Measurements from ENCODE around the gene ZNF585A. TPM values are rescaled to one million over a fixed set of nuclear protein-coding genes. Genes with fewer than 3 reads are reported as not detected.
A peak's percentile ranks its signal among the peaks of the same experiment; 100 is the strongest.
"Not testable (repeated sequence)": the region's sequence is repeated elsewhere in the genome, so short reads cannot be mapped to it uniquely, and the experiment has no call there.

The ZNF585A gene
- total RNA-seq = 12.5 TPM

- DNase-seq = peak; percentile 88
These were observed at the start of gene ZNF585A for GRCh38 chr19:37172368-37173366. ZNF585A (minus strand) TSS chr19:37172695; CDS start chr19:37169910, 2,785 bp downstream.

DNA sequence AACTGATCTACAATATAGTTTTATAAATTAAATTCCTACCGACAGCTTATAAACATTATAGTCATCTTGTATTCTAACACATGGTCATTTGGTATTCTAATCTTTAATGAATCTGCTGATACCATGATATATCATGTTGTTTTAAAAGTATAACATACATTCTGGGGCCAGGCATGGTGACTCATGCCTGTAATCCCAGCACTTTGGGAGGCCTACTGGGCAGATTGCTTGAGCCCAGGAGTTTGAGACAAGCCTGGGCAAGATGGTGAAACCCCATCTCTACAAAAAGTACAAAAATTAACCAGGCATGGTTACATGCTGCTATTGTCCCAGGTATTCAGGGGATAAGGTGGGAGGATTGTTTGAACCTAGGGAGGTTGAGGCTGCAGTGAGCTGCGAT lies 48.6 kb upstream of the ZNF585A start:
- no peak for DNase-seq

DNA sequence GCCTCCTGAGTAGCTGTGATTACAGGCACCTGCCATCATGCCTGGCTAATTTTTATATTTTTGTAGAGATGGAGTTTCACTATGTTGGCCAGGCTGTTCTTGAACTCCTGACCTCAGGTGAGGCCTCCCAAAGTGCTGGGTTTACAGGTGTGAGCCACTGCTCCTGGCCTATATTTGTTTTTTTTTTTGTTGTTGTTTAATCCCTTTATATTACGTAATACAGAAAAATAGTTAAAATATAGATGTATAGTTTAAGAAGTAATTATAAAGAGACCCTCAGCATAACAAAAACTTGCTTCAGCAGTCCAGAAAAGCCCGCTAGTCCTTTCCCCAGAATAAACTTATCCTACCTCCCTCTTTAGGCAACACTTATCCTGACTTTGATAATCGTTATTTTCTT lies 47.9 kb upstream of the ZNF585A start:
- DNase-seq = no peak

DNA sequence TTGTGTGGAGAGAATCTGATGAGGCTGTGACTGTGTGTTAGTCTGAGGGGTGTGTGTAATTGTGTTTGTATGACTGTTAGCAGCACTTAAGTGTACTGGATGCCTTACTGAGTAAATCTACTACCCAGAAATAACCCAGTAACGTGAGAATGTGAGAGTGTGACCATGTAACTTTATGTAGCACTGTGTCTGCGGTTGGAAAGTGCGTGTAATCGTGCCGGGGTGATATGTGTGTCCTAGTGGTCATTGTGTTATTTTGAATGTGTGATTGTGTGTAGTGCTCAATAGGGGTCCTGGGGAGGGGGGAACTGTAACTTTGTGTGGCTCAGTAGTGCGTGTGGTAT lies 46.1 kb upstream of the ZNF585A start:
- no peak for DNase-seq

DNA sequence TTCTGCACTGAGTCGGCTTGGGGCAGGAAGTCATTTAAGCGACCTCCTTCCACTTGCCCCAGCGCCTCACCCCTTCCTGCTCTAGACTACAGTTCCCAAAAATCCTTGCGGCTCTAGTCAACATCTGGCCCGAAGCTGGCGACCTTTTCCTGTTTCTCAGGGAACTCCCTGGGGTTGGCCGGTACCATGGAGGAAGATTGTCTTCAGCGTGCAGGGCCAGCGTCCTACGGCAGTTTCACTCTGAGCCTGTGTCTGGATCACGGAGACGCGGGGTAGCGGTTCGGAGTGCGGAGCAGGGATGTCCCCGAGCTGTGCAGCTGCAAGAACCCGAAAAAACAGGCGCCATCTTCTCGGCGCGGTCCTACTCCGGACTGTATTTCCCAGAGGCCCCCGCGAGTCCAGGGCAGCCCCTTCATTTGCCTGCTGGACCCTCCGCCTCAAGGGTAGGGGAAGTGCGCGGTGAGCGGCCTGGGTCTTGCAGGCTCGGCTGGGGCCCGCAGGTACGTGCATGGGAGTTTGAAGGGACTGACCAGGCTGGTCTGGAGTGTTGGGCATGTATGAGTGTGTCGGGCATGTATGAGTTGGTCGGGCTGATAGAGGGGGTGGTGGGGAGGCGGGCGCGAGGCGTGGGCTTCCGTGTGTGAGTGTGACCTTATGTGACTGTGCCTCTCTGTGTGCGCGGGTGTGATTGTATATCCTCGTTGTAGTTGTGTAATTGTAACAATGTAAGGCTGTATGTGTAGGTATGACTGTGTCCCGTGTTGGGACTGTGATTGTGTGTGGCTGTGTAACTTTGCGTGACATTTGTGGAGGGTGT lies 45.5 kb upstream of the ZNF585A start, which contains the start of gene ZNF383:
TSS of gene ZNF383 (plus strand) at position 440 of the 817 bp plus-strand sequence. CDS start 12,240 bp downstream, outside the sequence.
- peak; percentile 93 for DNase-seq

GRCh38 chr19:37217480-37217774 lies 44.9 kb upstream of the ZNF585A start:
- no peak for DNase-seq

- no peak for DNase-seq
These were observed 25.3 kb upstream of the ZNF585A start for GRCh38 chr19:37197768-37198167.

- not testable (repeated sequence) for DNase-seq
These were observed 24.6 kb upstream of the ZNF585A start for GRCh38 chr19:37197115-37197514.

DNA sequence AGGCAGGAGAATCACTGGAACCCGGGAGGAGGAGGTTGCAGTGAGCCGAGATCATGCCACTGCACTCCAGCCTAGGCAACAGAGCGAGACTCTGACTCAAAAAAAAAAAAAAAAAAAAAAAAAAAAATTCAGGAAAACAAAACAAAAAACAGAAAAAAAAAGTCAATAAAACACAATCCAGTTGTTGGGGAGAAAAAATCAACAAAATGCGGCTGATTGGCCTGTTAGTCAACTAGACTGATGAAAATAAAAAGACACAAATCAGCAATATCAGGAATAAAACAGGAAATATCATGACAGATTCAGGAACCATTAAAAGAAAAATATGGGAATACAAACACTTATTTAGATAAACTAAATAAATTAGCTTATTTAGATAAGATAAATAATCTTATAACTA lies 22.8 kb upstream of the ZNF585A start:
- not testable (repeated sequence) for DNase-seq

- DNase-seq = not testable (repeated sequence)
These were observed 13.6 kb upstream of the ZNF585A start for GRCh38 chr19:37186071-37186470.

DNA sequence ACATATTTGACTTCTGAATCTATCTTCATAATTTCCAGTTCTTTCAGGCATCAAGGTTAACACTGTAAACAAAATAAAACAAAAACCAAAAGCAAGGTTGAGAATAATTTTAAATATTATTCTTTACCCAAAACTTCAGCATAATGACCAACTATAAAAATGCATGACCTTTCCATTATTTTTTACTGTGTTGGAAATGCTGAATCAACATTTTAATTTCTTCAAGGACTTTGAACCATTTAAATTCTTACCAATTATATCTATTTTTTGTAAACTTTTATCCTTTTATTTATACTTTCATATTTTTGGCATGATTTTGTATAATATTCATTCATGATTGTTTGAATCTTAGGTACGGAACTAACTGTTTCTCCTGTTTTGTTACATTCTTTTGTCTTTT lies 6.9 kb downstream of the ZNF585A start:
- DNase-seq = no peak

DNA sequence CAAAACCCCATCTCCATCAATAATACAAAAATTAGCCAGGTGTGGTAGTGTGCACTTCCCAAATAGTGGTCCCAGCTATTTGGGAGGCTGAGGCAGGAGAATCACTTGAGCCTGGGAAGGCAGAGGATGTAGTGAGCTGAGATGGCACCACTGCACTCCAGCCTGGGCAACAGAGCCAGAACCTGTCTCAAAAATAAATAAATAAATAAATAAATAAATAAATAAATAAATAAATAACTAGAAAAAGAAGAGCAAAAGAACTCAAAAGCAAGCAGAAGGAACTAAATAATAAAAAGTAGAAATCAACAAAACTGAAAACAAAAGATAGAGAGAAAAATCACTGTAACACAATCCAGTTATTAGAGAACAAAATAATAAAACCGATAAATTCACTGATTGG lies 12.3 kb downstream of the ZNF585A start:
- DNase-seq = no peak

DNA sequence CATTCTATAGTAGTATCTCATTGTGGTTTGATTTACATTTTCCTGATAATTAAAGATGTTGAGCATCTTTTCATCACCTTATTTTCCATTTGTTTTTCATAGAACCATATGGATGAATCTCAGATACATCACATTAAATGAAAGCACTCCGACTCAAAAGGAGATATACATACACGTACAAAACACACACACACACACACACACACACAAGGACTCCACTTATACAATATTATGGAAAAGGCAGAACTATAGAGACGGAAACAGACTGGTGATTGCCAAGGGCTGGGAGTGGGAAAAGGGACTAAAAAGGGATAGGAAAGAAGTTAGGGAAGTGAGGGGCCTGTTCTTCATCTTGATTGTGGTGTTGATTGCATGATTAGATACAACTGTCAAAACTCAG lies 24.3 kb downstream of the ZNF585A start:
- DNase-seq = no peak

GRCh38 chr19:37136111-37136510 lies 36.4 kb downstream of the ZNF585A start:
- DNase-seq = no peak

GRCh38 chr19:37128821-37129177 lies 43.7 kb downstream of the ZNF585A start:
- no peak for DNase-seq

DNA sequence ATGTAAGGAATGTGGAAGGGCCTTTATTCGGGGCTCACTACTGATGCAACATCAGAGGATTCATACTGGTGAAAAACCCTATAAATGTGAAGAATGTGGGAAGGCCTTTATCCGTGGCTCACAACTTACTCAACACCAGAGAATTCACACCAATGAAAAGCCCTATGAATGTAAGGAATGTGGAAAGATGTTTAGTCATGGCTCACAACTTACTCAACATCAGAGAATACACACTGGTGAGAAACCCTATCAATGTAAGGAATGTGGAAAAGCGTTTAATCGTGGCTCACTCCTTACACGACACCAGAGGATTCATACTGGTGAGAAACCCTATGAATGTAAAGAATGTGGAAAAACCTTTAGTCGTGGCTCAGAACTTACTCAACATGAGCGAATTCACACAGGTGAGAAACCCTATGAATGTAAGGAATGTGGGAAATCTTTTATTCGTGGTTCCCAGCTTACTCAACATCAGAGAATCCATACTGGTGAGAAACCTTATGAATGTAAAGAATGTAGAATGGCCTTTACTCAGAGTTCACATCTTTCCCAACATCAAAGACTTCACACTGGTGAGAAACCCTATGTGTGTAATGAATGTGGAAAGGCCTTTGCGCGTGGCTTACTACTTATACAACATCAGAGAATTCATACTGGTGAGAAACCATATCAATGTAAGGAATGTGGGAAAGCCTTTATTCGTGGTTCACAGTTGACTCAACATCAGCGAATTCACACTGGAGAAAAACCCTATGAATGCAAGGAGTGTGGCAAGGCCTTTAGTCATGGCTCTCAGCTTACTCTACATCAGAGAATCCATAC lies 44.3 kb downstream of the ZNF585A start:
- no peak for DNase-seq

- not testable (repeated sequence) for DNase-seq
These were observed 50.4 kb downstream of the ZNF585A start for GRCh38 chr19:37122093-37122492.

- no peak for DNase-seq
These were observed 58.5 kb downstream of the ZNF585A start for GRCh38 chr19:37114001-37114400.

GRCh38 chr19:37111753-37112152 lies 60.7 kb downstream of the ZNF585A start:
- DNase-seq = not testable (repeated sequence)

GRCh38 chr19:37104135-37104534 lies 68.4 kb downstream of the ZNF585A start:
- DNase-seq = not testable (repeated sequence)

DNA sequence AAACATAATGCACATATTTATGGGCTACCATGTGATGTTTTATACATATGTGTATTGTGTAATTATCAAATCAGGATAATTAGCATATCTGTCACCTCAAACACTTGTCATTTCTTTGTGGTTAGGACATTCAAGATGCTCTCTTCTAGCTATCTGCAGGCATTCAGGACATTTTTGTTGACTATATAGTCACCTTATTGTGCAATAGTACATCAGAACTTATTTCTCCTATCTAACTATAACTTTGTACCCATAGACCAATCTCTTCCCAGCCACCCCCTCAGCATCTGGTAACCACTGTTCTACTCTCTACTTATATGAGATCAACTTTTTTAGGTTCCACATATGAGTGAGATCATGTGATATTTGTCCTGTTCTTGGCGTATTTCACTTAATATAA lies 73.9 kb downstream of the ZNF585A start:
- no peak for DNase-seq

- DNase-seq = no peak
These were observed 76.6 kb downstream of the ZNF585A start for GRCh38 chr19:37095859-37096258.
